Liver (tissue), 9 donors: Measurements from ENCODE around the gene KIRREL3. TPM values are rescaled to one million over a fixed set of nuclear protein-coding genes. Genes with fewer than 3 reads are reported as not detected.

ENCODE experiments used
- DNase-seq: peaks from one replicate; pipeline ENCODE4 v3.0.0-alpha.2; 2017; ENCODE audit warnings: low spot score
- H3K27ac ChIP-seq, 2 donors: one replicate each; pipeline ENCODE4 v1.7.0; 2013; ENCODE audit warnings: inconsistent platforms in 2 of 2, low read length in 2 of 2, control low read depth in 1 of 2, low read depth in 1 of 2, mild to moderate bottlenecking in 1 of 2
- H3K27me3 ChIP-seq, 4 donors: one replicate each; pipeline versions ENCODE4 v1.6.1 to v1.7.0; 2013; ENCODE audit warnings: low read length in 3 of 4, inconsistent platforms in 1 of 4, mild to moderate bottlenecking in 1 of 4, moderate library complexity in 1 of 4; ENCODE audit not compliant: control insufficient read depth in 4 of 4, insufficient read depth in 4 of 4
- H3K36me3 ChIP-seq, 4 donors: one replicate each; pipeline versions ENCODE4 v1.6.1 to v1.7.0; 2013; ENCODE audit warnings: low read length in 3 of 4, mild to moderate bottlenecking in 3 of 4, low read depth in 1 of 4, moderate library complexity in 1 of 4; ENCODE audit not compliant: control insufficient read depth in 4 of 4, insufficient read depth in 3 of 4
- H3K4me1 ChIP-seq, 4 donors: one replicate each; pipeline versions ENCODE4 v1.6.1 to v1.7.0; 2013; ENCODE audit warnings: low read length in 3 of 4, mild to moderate bottlenecking in 3 of 4, moderate library complexity in 1 of 4; ENCODE audit not compliant: control insufficient read depth in 4 of 4, insufficient read depth in 4 of 4
- H3K4me3 ChIP-seq, 3 donors: one replicate each; pipeline versions ENCODE4 v1.6.1 to v1.7.0; 2013; ENCODE audit warnings: low read length in 3 of 3, control low read depth in 1 of 3, low read depth in 1 of 3, mild to moderate bottlenecking in 1 of 3
- H3K9ac ChIP-seq, 2 donors: one replicate each; pipeline ENCODE4 v1.7.0; 2013; ENCODE audit warnings: low read length in 2 of 2, mild to moderate bottlenecking in 2 of 2, moderate library complexity in 2 of 2, control low read depth in 1 of 2, low read depth in 1 of 2
- H3K9me3 ChIP-seq, 4 donors: one replicate each; pipeline versions ENCODE4 v1.6.1 to v1.7.0; 2013; ENCODE audit warnings: low read length in 3 of 4; ENCODE audit not compliant: control insufficient read depth in 4 of 4
- ATF3 ChIP-seq: IDR thresholded peaks from 2 replicates; pipeline ENCODE4 v1.6.1; 2016; ENCODE audit warnings: antibody characterized with exemption
- CTCF ChIP-seq: fragments of 150-350 bp; IDR thresholded peaks from 2 replicates; pipeline ENCODE4 v1.5.1; 2017; ENCODE audit warnings: improper control_type of control experiment, low read depth, low read length; ENCODE audit not compliant: missing input control
- EGR1 ChIP-seq, 2 donors: IDR thresholded peaks; 2 replicates each; pipeline ENCODE4 v1.6.1; 2016 to 2018; ENCODE audit warnings: antibody characterized with exemption in 2 of 2, low read depth in 2 of 2
- FOXA1 ChIP-seq: IDR thresholded peaks from 2 replicates; pipeline ENCODE4 v1.6.1; 2016; ENCODE audit warnings: antibody characterized with exemption
- FOXA2 ChIP-seq: IDR thresholded peaks from 2 replicates; pipeline ENCODE4 v1.6.1; 2016; ENCODE audit warnings: antibody characterized with exemption
- GABPA ChIP-seq, 2 donors: IDR thresholded peaks in 1 of 2; conservative IDR thresholded peaks in 1 of 2; 2 replicates each; pipeline ENCODE4 v1.6.1; 2016; ENCODE audit warnings: antibody characterized with exemption in 2 of 2, mild to moderate bottlenecking in 1 of 2, moderate library complexity in 1 of 2
- HNF4A ChIP-seq, 2 donors: conservative IDR thresholded peaks; 2 replicates each; pipeline ENCODE4 v1.6.1; 2016; ENCODE audit warnings: antibody characterized with exemption in 2 of 2, mild to moderate bottlenecking in 2 of 2
- HNF4G ChIP-seq: IDR thresholded peaks from 2 replicates; pipeline ENCODE4 v1.6.1; 2016; ENCODE audit warnings: antibody characterized with exemption
- JUND ChIP-seq, 2 donors: IDR thresholded peaks; 2 replicates each; pipeline ENCODE4 v1.6.1; 2016; ENCODE audit warnings: antibody characterized with exemption in 2 of 2
- MAX ChIP-seq: IDR thresholded peaks from 2 replicates; pipeline ENCODE4 v1.6.1; 2016; ENCODE audit warnings: antibody characterized with exemption
- NR2F2 ChIP-seq: IDR thresholded peaks from 2 replicates; pipeline ENCODE4 v1.6.1; 2016; ENCODE audit warnings: antibody characterized with exemption
- RAD21 ChIP-seq, 2 donors: IDR thresholded peaks; 2 replicates each; pipeline ENCODE4 v1.6.1; 2016; ENCODE audit warnings: antibody characterized with exemption in 2 of 2, mild to moderate bottlenecking in 2 of 2
- REST ChIP-seq: IDR thresholded peaks from 2 replicates; pipeline ENCODE4 v1.6.1; 2016; ENCODE audit warnings: antibody characterized with exemption, mild to moderate bottlenecking
- RXRA ChIP-seq, 2 donors: IDR thresholded peaks; 2 replicates each; pipeline ENCODE4 v1.6.1; 2017 to 2018; ENCODE audit warnings: antibody characterized with exemption in 2 of 2, mild to moderate bottlenecking in 1 of 2
- SP1 ChIP-seq: IDR thresholded peaks from 2 replicates; pipeline ENCODE4 v1.6.1; 2018; ENCODE audit warnings: antibody characterized with exemption, mild to moderate bottlenecking
- TAF1 ChIP-seq: conservative IDR thresholded peaks from 2 replicates; pipeline ENCODE4 v1.6.1; 2016; ENCODE audit warnings: antibody characterized with exemption, mild to moderate bottlenecking
- YY1 ChIP-seq: IDR thresholded peaks from 2 replicates; pipeline ENCODE4 v1.6.1; 2016; ENCODE audit warnings: antibody characterized with exemption, mild to moderate bottlenecking
- WGBS: extraction: QIAGEN DNeasy Blood & Tissue Kit; methylation state at CpG from one replicate; pipeline ENCODE4 v1.1.7; 2013; 5-methylcytosine and 5-hydroxymethylcytosine counted together
- polyA plus RNA-seq, 2 donors: library from polyadenylated mRNA; stranded (reverse) in 1 of 2; unstranded in 1 of 2; fragments of 200-250 nt in 1 of 2; fragments of >200 nt in 1 of 2; fragmentation: Nextera tagmentation in 1 of 2; extraction: Ambion mirVana in 1 of 2; gene quantifications; one replicate each; pipeline versions ENCODE4 v1.2.1 to v1.2.3, GENCODE V29; 2013 to 2015
- total RNA-seq, 2 donors: library from RNA; depleted of rRNA; stranded (reverse); fragments of >200 nt; gene quantifications; one replicate each; pipeline ENCODE4 v1.2.3, GENCODE V29; 2014
- TF ChIP-seq, protein P1 (sequence below): IDR thresholded peaks from 2 replicates; pipeline ENCODE4 v1.6.1; 2016; ENCODE audit warnings: antibody characterized with exemption
- donor health status: healthy.
- donor health status: healthy.
- donor health status: healthy.
- donor health status: healthy.
- donor health status: healthy.

KIRREL3 gene
- total and polyA plus RNA-seq, 4 donors = 0.03 to 0.29 (median 0.08) TPM; not detected in 1

- TF ChIP-seq GABPA (IDR thresholded peaks at IDR 0.05 in 1 of 2, conservative IDR thresholded peaks at IDR 0.05 in 1 of 2) (no peak), REST (no peak), HNF4G (no peak), CTCF (peak; percentile 98), TAF1 (no peak), RAD21 (IDR thresholded peaks at IDR 0.05) (peak; percentile 97 to 98), SP1 (no peak)
- H3K27me3 ChIP-seq = peaks cover 0 to 8% (median 0%) of the 10 kb centered on the region in 4 donors
- no peak overlapping the region for H3K9ac ChIP-seq
- WGBS = 18% methylated on average over 21 of the region's 21 CpGs
- H3K9me3 ChIP-seq = no peaks in the 10 kb centered on the region
- H3K36me3 ChIP-seq = no peaks in the 10 kb centered on the region
- H3K27ac ChIP-seq = no peak overlapping the region
- peak; percentile 78 for DNase-seq
- H3K4me3 ChIP-seq = no peak overlapping the region
- H3K4me1 ChIP-seq = peaks cover 0 to 6% (median 4%) of the 10 kb centered on the region in 4 donors
Measured at GRCh38 chr11:126440792-126441514, 559.6 kb downstream of the KIRREL3 start.

- Histone ChIP-seq H3K36me3 (no peaks in the 10 kb centered on the region), H3K9me3 (no peaks in the 10 kb centered on the region), H3K27me3 (peaks cover 0 to 8% (median 0%) of the 10 kb centered on the region in 4 donors), H3K4me1 (peaks cover 0 to 6% (median 4%) of the 10 kb centered on the region in 4 donors), H3K4me3 (no peak overlapping the region), H3K27ac (no peak overlapping the region), H3K9ac (no peak overlapping the region)
- no peak for DNase-seq
- 66% methylated on average over 22 of the region's 22 CpGs for WGBS
- TF ChIP-seq SP1 = no peak
- no peak for TF ChIP-seq HNF4A (conservative IDR thresholded peaks at IDR 0.05)
- TF ChIP-seq REST = no peak
- TF ChIP-seq ATF3 = no peak
- no peak for TF ChIP-seq GABPA (IDR thresholded peaks at IDR 0.05 in 1 of 2, conservative IDR thresholded peaks at IDR 0.05 in 1 of 2)
- TF ChIP-seq FOXA2 = no peak
- TF ChIP-seq FOXA1 = no peak
- no peak for TF ChIP-seq RXRA (IDR thresholded peaks at IDR 0.05)
- TF ChIP-seq, protein P1, sequence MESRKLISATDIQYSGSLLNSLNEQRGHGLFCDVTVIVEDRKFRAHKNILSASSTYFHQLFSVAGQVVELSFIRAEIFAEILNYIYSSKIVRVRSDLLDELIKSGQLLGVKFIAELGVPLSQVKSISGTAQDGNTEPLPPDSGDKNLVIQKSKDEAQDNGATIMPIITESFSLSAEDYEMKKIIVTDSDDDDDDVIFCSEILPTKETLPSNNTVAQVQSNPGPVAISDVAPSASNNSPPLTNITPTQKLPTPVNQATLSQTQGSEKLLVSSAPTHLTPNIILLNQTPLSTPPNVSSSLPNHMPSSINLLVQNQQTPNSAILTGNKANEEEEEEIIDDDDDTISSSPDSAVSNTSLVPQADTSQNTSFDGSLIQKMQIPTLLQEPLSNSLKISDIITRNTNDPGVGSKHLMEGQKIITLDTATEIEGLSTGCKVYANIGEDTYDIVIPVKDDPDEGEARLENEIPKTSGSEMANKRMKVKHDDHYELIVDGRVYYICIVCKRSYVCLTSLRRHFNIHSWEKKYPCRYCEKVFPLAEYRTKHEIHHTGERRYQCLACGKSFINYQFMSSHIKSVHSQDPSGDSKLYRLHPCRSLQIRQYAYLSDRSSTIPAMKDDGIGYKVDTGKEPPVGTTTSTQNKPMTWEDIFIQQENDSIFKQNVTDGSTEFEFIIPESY = no peak
- no peak for TF ChIP-seq EGR1 (IDR thresholded peaks at IDR 0.05; ENCODE audit: low read depth in 2 of 2)
- no peak for TF ChIP-seq HNF4G
- TF ChIP-seq RAD21 (IDR thresholded peaks at IDR 0.05) = no peak
- TF ChIP-seq YY1 = no peak
- TF ChIP-seq NR2F2 = no peak
- TF ChIP-seq MAX = no peak
- no peak for TF ChIP-seq TAF1
- TF ChIP-seq JUND (IDR thresholded peaks at IDR 0.05) = no peak
Measured at GRCh38 chr11:126440276-126440675, 560.3 kb downstream of the KIRREL3 start.
